Activated CD4-positive, alpha-beta T cell treated with anti-CD3 and anti-CD28 coated beads, Interleukin-2, Interleukin-4, amounts not matched to agents 100 ng/mL and 50 ng/mL, durations not matched to agents 16 hours and 8 hours (primary cell): Measurements from ENCODE around the gene CYP1A2.
A peak's percentile ranks its signal among the peaks of the same experiment; 100 is the strongest.

ENCODE experiments used
- DNase-seq: peaks from one replicate; pipeline ENCODE4 v3.0.0-alpha.2; 2020; ENCODE audit warnings: low spot score

The CYP1A2 gene

DNA sequence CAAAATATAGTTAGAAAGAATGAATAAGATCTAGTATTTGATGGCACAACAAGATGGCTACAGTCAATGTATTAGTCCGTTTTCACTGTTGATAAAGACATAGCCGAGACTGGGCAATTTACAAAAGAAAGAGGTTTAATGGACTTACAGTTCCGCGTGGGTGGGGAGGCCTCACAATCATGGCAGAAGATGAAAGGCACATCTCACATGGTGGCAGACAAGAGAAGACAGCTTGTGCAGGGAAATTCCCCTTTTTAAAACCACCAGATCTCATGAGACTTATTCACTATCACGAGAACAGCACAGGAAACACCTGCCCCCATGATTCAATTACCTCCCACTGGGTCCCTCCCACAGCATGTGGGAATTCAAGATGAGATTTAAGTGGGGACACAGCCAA, 10.4 kb upstream of the CYP1A2 start:
- DNase-seq, result peak; percentile 5

DNA sequence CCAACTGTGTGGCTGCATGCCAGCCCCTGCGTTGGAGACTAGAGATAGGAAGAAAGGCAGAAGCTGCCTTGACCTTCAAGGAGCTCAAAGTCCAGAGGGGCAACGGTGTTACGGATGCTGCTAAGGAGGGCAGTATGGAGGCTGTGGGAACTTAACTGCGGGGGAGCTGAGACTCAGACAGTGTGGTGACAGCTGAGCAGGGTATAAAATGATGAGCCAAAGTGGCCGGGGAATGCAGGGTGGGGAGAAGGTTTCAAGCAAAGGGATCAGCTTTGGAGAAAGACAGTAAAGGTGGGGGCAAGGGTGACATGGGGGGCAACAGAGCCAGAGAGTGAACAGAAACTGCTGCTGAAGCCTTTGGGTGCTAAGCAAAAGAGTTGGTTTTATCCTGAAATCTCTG, 6.2 kb upstream of the CYP1A2 start:
- no peak for DNase-seq

DNA sequence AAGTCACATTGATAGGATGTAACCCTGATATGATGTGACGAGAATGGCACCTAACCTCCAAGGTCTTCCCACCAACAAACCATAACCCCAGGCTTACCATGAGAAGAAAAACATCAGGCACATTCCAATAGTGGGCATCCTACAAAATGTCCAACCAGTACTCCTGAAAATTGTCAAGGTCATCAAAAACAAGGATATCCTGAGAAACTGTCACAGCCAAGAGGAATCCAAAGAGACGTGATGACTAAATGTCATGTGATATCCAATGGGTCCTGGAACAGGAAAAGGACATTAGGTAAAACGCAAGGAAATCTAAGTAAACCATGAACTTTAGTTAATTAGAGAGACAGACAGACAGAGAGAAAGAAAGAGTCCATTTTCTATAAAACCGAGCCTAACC, 2.3 kb upstream of the CYP1A2 start:
- no peak for DNase-seq

DNA sequence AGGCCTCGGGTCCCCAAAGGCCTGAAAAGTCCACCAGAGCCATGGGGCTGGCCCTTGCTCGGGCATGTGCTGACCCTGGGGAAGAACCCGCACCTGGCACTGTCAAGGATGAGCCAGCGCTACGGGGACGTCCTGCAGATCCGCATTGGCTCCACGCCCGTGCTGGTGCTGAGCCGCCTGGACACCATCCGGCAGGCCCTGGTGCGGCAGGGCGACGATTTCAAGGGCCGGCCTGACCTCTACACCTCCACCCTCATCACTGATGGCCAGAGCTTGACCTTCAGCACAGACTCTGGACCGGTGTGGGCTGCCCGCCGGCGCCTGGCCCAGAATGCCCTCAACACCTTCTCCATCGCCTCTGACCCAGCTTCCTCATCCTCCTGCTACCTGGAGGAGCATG, 1.2 kb downstream of the CYP1A2 start:
- DNase-seq, result no peak

DNA sequence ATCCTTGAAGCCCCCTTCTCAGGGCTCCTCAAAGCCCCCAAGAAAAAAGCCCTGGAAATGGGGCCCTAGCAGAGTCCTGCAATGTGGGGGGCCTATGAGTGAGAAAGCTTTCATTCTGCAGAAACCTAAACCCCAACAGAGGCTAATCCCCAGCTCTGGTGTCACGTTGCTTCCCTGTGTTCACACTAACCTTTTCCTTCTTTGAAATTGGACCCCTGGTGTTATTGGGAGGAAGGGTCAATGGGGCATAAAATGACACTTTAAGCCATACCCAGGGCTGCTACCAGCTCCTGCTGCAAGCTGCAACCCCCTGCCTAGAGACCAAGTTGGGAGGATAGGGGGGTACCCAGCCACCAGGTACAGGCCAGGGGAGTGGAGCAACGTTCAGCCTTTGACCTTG, 2.1 kb downstream of the CYP1A2 start:
- DNase-seq, result no peak

GRCh38 chr15:74752011-74752410, 3.4 kb downstream of the CYP1A2 start:
- no peak for DNase-seq

DNA sequence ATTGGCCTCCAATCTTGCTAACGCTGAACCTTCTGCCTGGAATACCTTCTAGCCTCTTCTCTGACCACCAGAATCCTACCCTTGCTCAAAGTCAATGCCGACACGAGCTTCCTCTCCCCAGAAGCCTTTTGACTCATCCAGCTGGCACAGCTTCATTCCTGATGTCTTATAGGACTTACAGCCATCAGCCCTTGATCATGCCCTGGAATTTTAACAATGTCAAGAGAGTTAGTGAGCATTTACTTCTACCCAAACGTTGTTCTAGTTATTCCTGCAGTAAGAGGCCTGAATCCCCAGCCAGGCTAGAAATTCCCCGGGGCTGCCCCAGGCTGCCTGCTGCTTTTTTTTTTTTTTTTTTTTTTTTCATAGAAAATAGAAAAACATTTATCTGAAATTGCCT, 3.9 kb downstream of the CYP1A2 start:
- DNase-seq, result no peak

DNA sequence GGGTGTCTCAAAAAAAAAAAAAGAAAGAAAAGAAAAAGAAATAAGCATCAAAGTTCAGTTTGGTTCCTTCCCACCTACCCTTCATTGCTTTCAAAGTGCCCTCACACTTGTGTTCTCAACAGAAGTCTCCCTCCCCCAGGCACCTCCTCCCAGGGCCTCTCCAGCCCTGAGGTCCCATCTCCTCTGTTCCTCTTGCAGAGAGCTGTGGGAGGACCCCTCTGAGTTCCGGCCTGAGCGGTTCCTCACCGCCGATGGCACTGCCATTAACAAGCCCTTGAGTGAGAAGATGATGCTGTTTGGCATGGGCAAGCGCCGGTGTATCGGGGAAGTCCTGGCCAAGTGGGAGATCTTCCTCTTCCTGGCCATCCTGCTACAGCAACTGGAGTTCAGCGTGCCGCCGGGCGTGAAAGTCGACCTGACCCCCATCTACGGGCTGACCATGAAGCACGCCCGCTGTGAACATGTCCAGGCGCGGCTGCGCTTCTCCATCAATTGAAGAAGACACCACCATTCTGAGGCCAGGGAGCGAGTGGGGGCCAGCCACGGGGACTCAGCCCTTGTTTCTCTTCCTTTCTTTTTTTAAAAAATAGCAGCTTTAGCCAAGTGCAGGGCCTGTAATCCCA, 6.1 kb downstream of the CYP1A2 start:
- no peak for DNase-seq

GRCh38 chr15:74758736-74759135, 10.1 kb downstream of the CYP1A2 start:
- DNase-seq, result no peak

DNA sequence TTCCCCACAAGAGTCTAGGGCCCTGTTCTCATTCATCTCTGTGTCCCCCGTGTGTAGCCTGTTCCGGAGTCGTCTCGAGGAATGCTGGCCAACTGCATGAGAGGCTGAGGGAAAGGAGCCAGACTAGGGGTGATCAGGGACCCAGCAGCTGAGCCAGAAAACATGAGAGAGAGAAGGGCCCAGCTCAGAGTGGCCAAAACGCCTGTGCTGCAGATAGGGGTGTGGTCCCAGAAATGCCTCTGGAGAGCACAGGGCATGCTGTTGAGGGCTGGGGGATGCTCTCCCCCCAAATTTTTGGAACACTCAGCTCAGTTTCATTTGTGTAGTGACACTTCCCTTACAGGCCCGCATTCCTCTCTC, 14.1 kb downstream of the CYP1A2 start:
- DNase-seq, result no peak

DNA sequence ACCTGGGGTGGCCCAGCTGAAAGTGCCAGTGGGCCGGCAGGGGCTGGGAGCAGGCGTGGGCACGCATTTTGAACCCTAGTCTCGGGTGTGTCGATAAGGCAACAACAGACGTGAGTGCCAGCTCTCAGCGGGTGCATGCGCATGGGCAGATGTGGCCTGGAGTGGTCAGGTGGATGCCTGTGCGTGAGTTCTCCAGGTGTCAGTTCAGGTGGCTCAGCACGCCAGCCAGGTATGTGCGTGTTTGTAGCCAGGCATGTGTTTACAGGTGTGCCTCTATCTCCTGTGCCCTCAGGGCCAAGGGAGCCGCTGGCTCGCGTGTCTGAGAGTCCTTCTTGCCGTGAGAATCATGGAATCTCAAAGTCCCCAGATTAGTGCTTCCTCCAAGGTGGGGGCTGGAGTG, 14.8 kb downstream of the CYP1A2 start:
- DNase-seq, result no peak

GRCh38 chr15:74767167-74768098, 18.8 kb downstream of the CYP1A2 start:
- no peak for DNase-seq

DNA sequence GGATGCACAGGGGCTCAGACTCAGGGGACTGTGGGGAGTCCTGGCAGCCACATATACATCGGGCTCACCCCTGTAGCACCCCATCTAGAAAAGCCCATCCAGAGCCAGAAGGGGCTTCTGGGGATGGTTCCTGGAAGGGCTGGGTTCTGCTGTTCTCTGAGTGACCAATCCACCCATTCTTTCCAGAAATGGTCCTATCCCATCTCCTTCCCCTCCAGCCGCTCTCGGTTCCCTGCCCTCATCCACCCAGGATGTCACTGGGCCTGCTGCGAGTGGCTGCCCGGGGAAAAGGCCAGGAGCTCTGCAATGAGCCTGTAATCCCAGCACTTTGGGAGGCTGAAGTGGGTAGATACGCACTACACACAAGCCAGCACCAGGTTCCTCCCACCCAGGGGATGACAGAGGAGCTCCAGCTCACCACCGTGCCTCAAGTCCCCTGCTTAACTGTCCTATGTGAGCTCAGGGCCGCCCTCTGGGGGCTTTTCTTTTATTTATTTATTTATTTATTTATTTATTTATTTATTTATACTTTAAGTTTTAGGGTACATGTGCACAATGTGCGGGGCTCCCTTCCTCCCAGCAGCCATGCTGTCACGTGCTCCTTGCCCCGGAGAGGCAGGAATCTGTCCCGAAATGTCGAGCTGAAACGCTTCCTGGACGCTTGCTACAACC, 19.6 kb downstream of the CYP1A2 start:
- DNase-seq, result no peak

DNA sequence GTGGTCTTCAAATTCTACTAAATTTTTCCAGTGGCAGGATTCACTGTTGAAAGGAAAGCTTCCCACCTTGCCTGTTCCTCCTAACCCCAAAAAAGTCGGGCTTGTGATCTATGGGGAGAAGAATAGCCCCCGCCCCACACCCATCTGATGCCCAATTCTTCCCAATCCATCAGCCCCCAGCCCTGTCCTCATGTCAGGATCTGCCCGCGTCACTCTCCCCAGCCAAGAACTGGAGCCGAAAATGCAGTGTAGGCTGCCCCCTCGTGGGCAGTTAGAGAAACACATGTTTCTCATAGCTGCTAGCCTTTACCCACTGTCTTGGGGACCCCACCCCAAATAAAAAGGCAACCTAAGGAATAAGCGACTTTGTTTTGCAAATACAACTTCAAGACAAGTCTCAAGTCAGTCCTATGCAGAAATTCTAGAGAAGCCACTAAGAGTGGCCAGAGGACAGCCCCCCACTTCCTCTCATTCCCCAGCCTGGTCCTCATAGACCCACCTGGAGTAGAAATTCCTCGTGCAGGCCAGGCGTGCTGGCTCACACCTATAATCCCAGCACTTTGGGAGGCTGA, 20.2 kb downstream of the CYP1A2 start:
- peak; percentile 66 for DNase-seq

- DNase-seq, result no peak
Measured at GRCh38 chr15:74769463-74770025, 20.9 kb downstream of the CYP1A2 start.

- no peak for DNase-seq
Measured at GRCh38 chr15:74770211-74770903, 21.7 kb downstream of the CYP1A2 start.

DNA sequence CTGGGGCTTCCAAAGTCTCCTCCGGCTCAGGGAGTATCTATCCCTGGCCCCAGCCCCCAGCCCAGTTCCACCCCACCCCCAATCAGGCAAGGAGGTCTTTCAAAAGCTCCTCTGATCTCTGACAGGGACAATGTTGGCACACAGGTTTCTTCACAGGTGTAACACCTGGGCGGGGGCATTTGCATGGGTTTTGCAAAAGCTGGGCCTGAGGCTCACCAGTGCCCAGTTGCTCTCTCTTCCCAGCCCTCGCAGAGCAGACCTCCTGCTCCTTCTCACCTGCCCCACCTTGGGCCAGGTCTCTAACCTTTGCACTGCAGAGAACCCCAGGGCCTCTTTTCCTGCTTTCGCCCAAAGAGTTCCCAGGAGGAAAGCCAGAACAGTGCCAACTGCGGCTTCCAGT, 24.7 kb downstream of the CYP1A2 start:
- no peak for DNase-seq

GRCh38 chr15:74773731-74774252, 25.1 kb downstream of the CYP1A2 start:
- DNase-seq, result no peak

- DNase-seq, result no peak
Measured at GRCh38 chr15:74775132-74775562, 26.5 kb downstream of the CYP1A2 start.

DNA sequence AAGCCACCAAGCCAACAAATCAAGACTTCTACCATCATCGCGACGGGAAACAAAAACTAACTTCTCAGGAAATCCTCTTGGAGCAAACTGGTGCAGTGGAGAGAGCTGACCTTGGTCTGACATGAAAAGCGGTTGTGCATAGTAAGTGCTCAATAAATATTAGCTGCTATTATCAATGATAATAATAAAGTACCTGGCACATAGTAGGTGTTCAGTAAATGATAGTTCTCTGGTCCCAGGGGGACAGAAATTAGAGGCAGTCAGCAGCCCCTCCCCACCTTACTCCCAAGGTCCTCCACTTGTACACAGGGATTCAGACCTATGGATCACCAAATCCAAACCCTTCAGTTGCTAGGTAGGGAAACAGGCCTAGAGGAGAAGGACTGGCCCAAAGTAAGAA, 27.2 kb downstream of the CYP1A2 start:
- no peak for DNase-seq
